Hepatocyte (in vitro differentiated cells): ENCODE data around the gene CHSY1.

Experiments used
- CTCF ChIP-seq: fragments of 200-600 bp; sonication (generic); IDR thresholded peaks from 2 replicates; pipeline ENCODE4 v1.5.1; 2016; ENCODE audit warnings: antibody characterized with exemption, mild to moderate bottlenecking; ENCODE audit not compliant: poor library complexity
- EZH2 ChIP-seq: fragments of 200-600 bp; sonication (generic); IDR thresholded peaks from 2 replicates; pipeline ENCODE4 v1.6.1; 2016; ENCODE audit warnings: antibody characterized with exemption, mild to moderate bottlenecking, borderline replicate concordance

- TF ChIP-seq CTCF = no peak
- no peak for TF ChIP-seq EZH2
Measured at GRCh38 chr15:101198800-101199199, 53.0 kb downstream of the CHSY1 start.
